K562 (cell line): ENCODE results near the gene CTU1. TPM values are rescaled to one million over a fixed set of nuclear protein-coding genes. Genes with fewer than 3 reads are reported as not detected.

Experiments
- ATAC-seq: fragments of 200-7000 bp; cut with Tn5 transposase; 3 replicates; pipeline ENCODE4 v1.9.1; 2020; ENCODE audit warnings: moderate library complexity
- BruUV-seq: library from RNA; stranded (reverse); fragments of 400-500 nt; replicated peaks from 2 replicates; lab custom pipeline; 2021; lab: Mats Ljungman, UMichigan
- CTCF ChIA-PET: fragments of 300-600 bp; formaldehyde crosslinking; extraction: SDS; loops from one replicate; lab custom pipeline; 2021; ENCODE audit warnings: low intra/inter-chr PET ratio; lab: Yijun Ruan, JAX
- POLR2A ChIA-PET: fragments of 300-600, 350-650 bp; sonication (Branson Sonifier 250); formaldehyde crosslinking; extraction: SDS; loops from one replicate; lab custom pipeline; 2021; ENCODE audit warnings: antibody characterized with exemption, inconsistent platforms; lab: Yijun Ruan, JAX
- DNase-seq, 4 experiments: peaks; one replicate each; pipeline versions ENCODE4 v3.0.0 to v3.0.0-alpha.2; 2011 to 2018; ENCODE audit warnings: low spot score in 3 of 4, mixed read lengths in 3 of 4; ENCODE audit errors: extremely low read depth in 1 of 4
- FAIRE-seq: peaks from 2 replicates; lab custom pipeline; 2011; peaks lifted over from hg19 to GRCh38; lab: Jason Lieb, UNC
- H2AFZ ChIP-seq: 2 replicates; pipeline ENCODE4 v1.6.0; 2011; ENCODE audit warnings: low read depth, low read length, control low read depth, inconsistent platforms
- H3K27ac ChIP-seq: fragments of 200-600 bp; 3 replicates; pipeline ENCODE4 v1.8.0; 2011; ENCODE audit warnings: low read depth, mild to moderate bottlenecking, control low read depth, inconsistent platforms, low read length, moderate library complexity, mixed read lengths; ENCODE audit errors: extremely low read depth
- H3K27me3 ChIP-seq, 2 experiments: fragments of 300-600 bp in 1 of 2; 2 replicates in 1 of 2; 3 replicates in 1 of 2; pipeline versions ENCODE4 v1.6.0 to v1.8.0; 2011; ENCODE audit warnings: inconsistent platforms in 2 of 2, low read length in 2 of 2, mild to moderate bottlenecking in 1 of 2, mixed read lengths in 1 of 2, moderate library complexity in 1 of 2; ENCODE audit not compliant: control insufficient read depth in 2 of 2, insufficient read depth in 2 of 2
- H3K36me3 ChIP-seq: fragments of 300-600 bp; 3 replicates; pipeline ENCODE4 v1.8.0; 2011; ENCODE audit warnings: mild to moderate bottlenecking, low read length, inconsistent platforms; ENCODE audit not compliant: control insufficient read depth, insufficient read depth
- H3K4me1 ChIP-seq, 2 experiments: fragments of 200-600 bp in 1 of 2; replicated peaks in 1 of 2; 2 replicates in 1 of 2; 3 replicates in 1 of 2; pipeline versions ENCODE4 v1.5.1 to v1.8.0; 2011; ENCODE audit warnings: inconsistent platforms in 2 of 2, low read length in 2 of 2, mild to moderate bottlenecking in 1 of 2, mixed read lengths in 1 of 2, moderate library complexity in 1 of 2; ENCODE audit not compliant: control insufficient read depth in 2 of 2, insufficient read depth in 2 of 2
- H3K4me2 ChIP-seq: 2 replicates; pipeline ENCODE4 v1.6.1; 2011; ENCODE audit warnings: low read length, control low read depth, inconsistent platforms, mixed read lengths; ENCODE audit not compliant: insufficient read depth
- H3K4me3 ChIP-seq: fragments of 200-600 bp; sonication (generic), shearing (Covaris generic); 2 replicates; pipeline ENCODE4 v1.5.1; 2016; ENCODE audit warnings: control low read depth, inconsistent platforms
- H3K79me2 ChIP-seq: fragments of 200-600 bp; 3 replicates; pipeline ENCODE4 v1.8.0; 2011; ENCODE audit warnings: low read length, inconsistent platforms; ENCODE audit not compliant: control insufficient read depth, insufficient read depth
- H3K9ac ChIP-seq, 2 experiments: 2 replicates each; pipeline versions ENCODE4 v1.6.0 to v1.6.1; 2011; ENCODE audit warnings: low read depth in 2 of 2, low read length in 2 of 2, control low read depth in 1 of 2, inconsistent platforms in 1 of 2, mild to moderate bottlenecking in 1 of 2, mixed read lengths in 1 of 2; ENCODE audit not compliant: insufficient read depth in 1 of 2
- H3K9me1 ChIP-seq: one replicate; pipeline ENCODE4 v1.6.0; 2011; ENCODE audit warnings: inconsistent platforms, mild to moderate bottlenecking, low read length, moderate library complexity; ENCODE audit not compliant: control insufficient read depth, insufficient read depth
- H3K9me3 ChIP-seq: replicated peaks from 2 replicates; pipeline ENCODE4 v1.5.1; 2011; ENCODE audit warnings: low read depth, low read length, inconsistent platforms; ENCODE audit not compliant: control insufficient read depth, insufficient read depth
- H4K20me1 ChIP-seq: replicated peaks from 2 replicates; pipeline ENCODE4 v1.6.1; 2011; ENCODE audit warnings: low read length, inconsistent platforms, mixed read lengths; ENCODE audit not compliant: control insufficient read depth, insufficient read depth
- CSDE1 ChIP-seq, 2 experiments: fragments of 450-650 bp; IDR thresholded peaks; 2 replicates each; pipeline ENCODE4 v1.6.1; 2016; ENCODE audit warnings: mild to moderate bottlenecking in 1 of 2
- EHMT2 ChIP-seq: fragments of 450-650 bp; IDR thresholded peaks from 2 replicates; pipeline ENCODE4 v1.6.1; 2018; ENCODE audit warnings: antibody characterized with exemption
- ELF4 ChIP-seq: fragments of 450-650 bp; formaldehyde crosslinking; IDR thresholded peaks from 2 replicates; pipeline ENCODE4 v1.4.0; 2022; ENCODE audit warnings: missing genetic modification characterization
- HDAC1 ChIP-seq, 2 experiments: fragments of 450-650 bp; IDR thresholded peaks; 2 replicates each; pipeline ENCODE4 v1.6.1; 2016 to 2017; ENCODE audit warnings: inconsistent platforms in 1 of 2, mild to moderate bottlenecking in 1 of 2, moderate library complexity in 1 of 2
- HIVEP1 ChIP-seq: fragments of 250-450 bp; sonication (Bioruptor Pico); IDR thresholded peaks from 2 replicates; pipeline ENCODE4 v1.4.0; 2020; ENCODE audit warnings: mild to moderate bottlenecking
- KDM1A ChIP-seq, 2 experiments: fragments of 450-650 bp; IDR thresholded peaks; 2 replicates each; pipeline ENCODE4 v1.6.1; 2016; ENCODE audit warnings: mild to moderate bottlenecking in 2 of 2
- SAFB2 ChIP-seq: fragments of 200-400 bp; formaldehyde crosslinking; IDR thresholded peaks from 2 replicates; pipeline ENCODE4 v1.6.1; 2018; ENCODE audit warnings: borderline replicate concordance, low read length, low read depth, moderate library complexity; ENCODE audit not compliant: severe bottlenecking
- SRSF1 ChIP-seq: fragments of 200-400 bp; formaldehyde crosslinking; IDR thresholded peaks from 2 replicates; pipeline ENCODE4 v1.6.1; 2017; ENCODE audit warnings: mild to moderate bottlenecking, low read depth, low read length, moderate library complexity
- SRSF9 ChIP-seq: fragments of 200-400 bp; formaldehyde crosslinking; IDR thresholded peaks from 2 replicates; pipeline ENCODE4 v1.6.1; 2017; ENCODE audit warnings: low read depth, low read length, borderline replicate concordance
- ZNF282 ChIP-seq: sonication (generic); formaldehyde crosslinking; IDR thresholded peaks from 2 replicates; pipeline ENCODE4 v1.8.1; 2023; ENCODE audit warnings: missing genetic modification reagents
- ZNF707 ChIP-seq: fragments of 250-450 bp; sonication (Bioruptor Pico); conservative IDR thresholded peaks from 2 replicates; pipeline ENCODE4 v1.8.0; 2022; ENCODE audit warnings: inconsistent platforms, mild to moderate bottlenecking, moderate library complexity
- ZNF785 ChIP-seq: fragments of 250-450 bp; sonication (Bioruptor Pico); IDR thresholded peaks from 2 replicates; pipeline ENCODE4 v1.4.0; 2020; ENCODE audit warnings: mild to moderate bottlenecking
- WGBS: fragments of 100-300 bp; shearing (Covaris generic); methylation state at CpG from one replicate; pipeline ENCODE4 v1.1.6; 2016; ENCODE audit warnings: low coverage, mixed read lengths; ENCODE audit not compliant: insufficient coverage; ENCODE audit errors: missing lambda C conversion rate; 5-methylcytosine and 5-hydroxymethylcytosine counted together
- in situ Hi-C: fragments of 300-500 bp; cut with MboI; formaldehyde crosslinking; loops from 4 replicates; pipeline ENCODE4 v1.15.0; 2018; ENCODE audit warnings: inconsistent platforms, mixed read lengths
- intact Hi-C: fragments of 100-400 bp; cut with micrococcal nuclease; formaldehyde crosslinking; loops from 2 replicates; pipeline ENCODE4 v1.14.2; 2022
- polyA plus RNA-seq, 8 experiments: library from polyadenylated mRNA; depleted of rRNA in 4 of 8; stranded (reverse) in 5 of 8; unstranded in 3 of 8; fragments of >200 nt; fragmentation: Nextera tagmentation in 2 of 8; fragmentation: Illumina TruSeq in 1 of 8; extraction: Ambion mirVana in 2 of 8; extraction: Trizol in 1 of 8; gene quantifications; 2 replicates each; pipeline versions ENCODE4 v1.2.1 to v1.2.3, GENCODE V29; 2011 to 2014; ENCODE audit warnings: inconsistent platforms in 1 of 8, missing spikeins in 1 of 8
- total RNA-seq, 7 experiments: library from RNA; depleted of rRNA in 6 of 7; stranded (reverse); fragments of >200 nt in 6 of 7; fragmentation: Illumina TruSeq in 2 of 7; extraction: Trizol in 2 of 7; gene quantifications; 2 replicates each; pipeline versions ENCODE4 v1.2.1 to v1.2.3, GENCODE V29; 2011 to 2021; ENCODE audit warnings: low replicate concordance in 1 of 7
- TF ChIP-seq, protein P1 (sequence below): fragments of 450-650 bp; IDR thresholded peaks from 2 replicates; pipeline ENCODE4 v1.6.1; 2016; ENCODE audit warnings: low read depth

CTU1 gene
- total and polyA plus RNA-seq, 9 of the 15 experiments (the other 6 are each of a cell fraction or from before 2014, with no cell fraction given) = 0.03 to 18.4 (median 2.3) TPM; not detected in 1

GRCh38 chr19:51060973-51061372, 47.2 kb downstream of the CTU1 start:
- no TSS peak for BruUV-seq

GRCh38 chr19:51060336-51060735, 47.9 kb downstream of the CTU1 start:
- Histone ChIP-seq H3K4me1 (peaks cover 7 to 10% of the 10 kb centered on the region in 2 experiments), H3K27ac (no peak overlapping the region), H3K4me3 (no peak overlapping the region), H4K20me1 (no peaks in the 10 kb centered on the region), H3K36me3 (no peaks in the 10 kb centered on the region), H3K4me2 (no peak overlapping the region), H3K9me3 (no peaks in the 10 kb centered on the region), H3K9ac (no peak overlapping the region), H3K27me3 (no peaks in the 10 kb centered on the region), H2AFZ (no peak overlapping the region), H3K79me2 (no peaks in the 10 kb centered on the region), H3K9me1 (no peaks in the 10 kb centered on the region)
- POLR2A ChIA-PET = no interaction called here
- DNase-seq (no peak), FAIRE-seq (no peak), ATAC-seq (no peak)
- WGBS = 3% methylated on average over 4 of the region's 4 CpGs
- BruUV-seq = no TSS peak
- CTCF ChIA-PET = no interaction called here
- in situ Hi-C loops = no loop called here
- intact Hi-C loops = no loop called here
- TF ChIP-seq SAFB2 = no peak
- TF ChIP-seq, protein P1, sequence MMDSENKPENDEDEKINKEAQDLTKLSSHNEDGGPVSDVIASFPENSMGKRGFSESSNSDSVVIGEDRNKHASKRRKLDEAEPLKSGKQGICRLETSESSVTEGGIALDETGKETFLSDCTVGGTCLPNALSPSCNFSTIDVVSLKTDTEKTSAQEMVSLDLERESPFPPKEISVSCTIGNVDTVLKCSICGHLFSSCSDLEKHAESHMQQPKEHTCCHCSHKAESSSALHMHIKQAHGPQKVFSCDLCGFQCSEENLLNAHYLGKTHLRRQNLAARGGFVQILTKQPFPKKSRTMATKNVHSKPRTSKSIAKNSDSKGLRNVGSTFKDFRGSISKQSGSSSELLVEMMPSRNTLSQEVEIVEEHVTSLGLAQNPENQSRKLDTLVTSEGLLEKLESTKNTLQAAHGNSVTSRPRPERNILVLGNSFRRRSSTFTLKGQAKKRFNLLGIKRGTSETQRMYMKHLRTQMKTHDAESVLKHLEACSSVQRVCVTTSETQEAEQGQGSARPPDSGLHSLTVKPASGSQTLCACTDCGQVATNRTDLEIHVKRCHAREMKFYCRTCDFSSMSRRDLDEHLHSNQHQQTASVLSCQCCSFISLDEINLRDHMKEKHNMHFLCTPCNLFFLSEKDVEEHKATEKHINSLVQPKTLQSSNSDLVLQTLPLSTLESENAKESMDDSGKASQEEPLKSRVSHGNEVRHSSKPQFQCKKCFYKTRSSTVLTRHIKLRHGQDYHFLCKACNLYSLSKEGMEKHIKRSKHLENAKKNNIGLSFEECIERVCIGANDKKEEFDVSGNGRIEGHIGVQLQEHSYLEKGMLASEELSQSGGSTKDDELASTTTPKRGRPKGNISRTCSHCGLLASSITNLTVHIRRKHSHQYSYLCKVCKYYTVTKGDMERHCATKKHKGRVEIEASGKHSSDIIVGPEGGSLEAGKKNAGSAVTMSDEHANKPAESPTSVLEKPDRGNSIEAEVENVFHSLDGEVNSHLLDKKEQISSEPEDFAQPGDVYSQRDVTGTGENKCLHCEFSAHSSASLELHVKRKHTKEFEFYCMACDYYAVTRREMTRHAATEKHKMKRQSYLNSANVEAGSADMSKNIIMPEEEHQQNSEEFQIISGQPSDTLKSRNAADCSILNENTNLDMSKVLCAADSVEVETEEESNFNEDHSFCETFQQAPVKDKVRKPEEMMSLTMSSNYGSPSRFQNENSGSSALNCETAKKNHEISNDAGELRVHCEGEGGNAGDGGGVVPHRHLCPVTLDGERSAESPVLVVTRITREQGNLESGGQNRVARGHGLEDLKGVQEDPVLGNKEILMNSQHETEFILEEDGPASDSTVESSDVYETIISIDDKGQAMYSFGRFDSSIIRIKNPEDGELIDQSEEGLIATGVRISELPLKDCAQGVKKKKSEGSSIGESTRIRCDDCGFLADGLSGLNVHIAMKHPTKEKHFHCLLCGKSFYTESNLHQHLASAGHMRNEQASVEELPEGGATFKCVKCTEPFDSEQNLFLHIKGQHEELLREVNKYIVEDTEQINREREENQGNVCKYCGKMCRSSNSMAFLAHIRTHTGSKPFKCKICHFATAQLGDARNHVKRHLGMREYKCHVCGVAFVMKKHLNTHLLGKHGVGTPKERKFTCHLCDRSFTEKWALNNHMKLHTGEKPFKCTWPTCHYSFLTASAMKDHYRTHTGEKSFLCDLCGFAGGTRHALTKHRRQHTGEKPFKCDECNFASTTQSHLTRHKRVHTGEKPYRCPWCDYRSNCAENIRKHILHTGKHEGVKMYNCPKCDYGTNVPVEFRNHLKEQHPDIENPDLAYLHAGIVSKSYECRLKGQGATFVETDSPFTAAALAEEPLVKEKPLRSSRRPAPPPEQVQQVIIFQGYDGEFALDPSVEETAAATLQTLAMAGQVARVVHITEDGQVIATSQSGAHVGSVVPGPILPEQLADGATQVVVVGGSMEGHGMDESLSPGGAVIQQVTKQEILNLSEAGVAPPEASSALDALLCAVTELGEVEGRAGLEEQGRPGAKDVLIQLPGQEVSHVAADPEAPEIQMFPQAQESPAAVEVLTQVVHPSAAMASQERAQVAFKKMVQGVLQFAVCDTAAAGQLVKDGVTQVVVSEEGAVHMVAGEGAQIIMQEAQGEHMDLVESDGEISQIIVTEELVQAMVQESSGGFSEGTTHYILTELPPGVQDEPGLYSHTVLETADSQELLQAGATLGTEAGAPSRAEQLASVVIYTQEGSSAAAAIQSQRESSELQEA = no peak
- no peak for TF ChIP-seq ZNF282 (CRISPR knock-in tag)
- no peak for TF ChIP-seq HIVEP1 (CRISPR knock-in tag)

More at GRCh38 chr19:51060973-51061372, 47.2 kb downstream of the CTU1 start:
- Histone ChIP-seq H2AFZ (no peak overlapping the region), H3K9ac (no peak overlapping the region), H3K4me2 (no peak overlapping the region), H3K27me3 (no peaks in the 10 kb centered on the region), H4K20me1 (no peaks in the 10 kb centered on the region), H3K4me1 (peaks cover 13 to 15% of the 10 kb centered on the region in 2 experiments), H3K9me3 (no peaks in the 10 kb centered on the region), H3K9me1 (no peaks in the 10 kb centered on the region), H3K4me3 (no peak overlapping the region), H3K27ac (no peak overlapping the region), H3K79me2 (no peaks in the 10 kb centered on the region), H3K36me3 (no peaks in the 10 kb centered on the region)
- no peak for ATAC-seq
- 0% methylated on average over 1 of the region's 1 CpG for WGBS
- intact Hi-C loops = no loop called here
- in situ Hi-C loops = no loop called here
- DNase-seq = no peak
- ChIA-PET CTCF (no interaction called here), POLR2A (interaction anchor here (0.9 kb wide), 1 partner anchor 16 kb away, joined by 4 read pairs; no protein-coding TSS in a partner anchor)
- no peak for FAIRE-seq
- TF ChIP-seq CSDE1 (IDR thresholded peaks at IDR 0.05) (no peak), HDAC1 (IDR thresholded peaks at IDR 0.05) (0 out of 4 replicates have a peak, but pooled peaks of 1 of the 2 experiments have one; percentile 13), SAFB2 (no peak), SRSF9 (no peak), ZNF707 (CRISPR knock-in tag) (no peak), EHMT2 (peak; percentile 66; the same call in 1 of the 2 replicates), ELF4 (CRISPR knock-in tag) (peak; percentile 74; the same call in 1 of the 2 replicates), KDM1A (IDR thresholded peaks at IDR 0.05) (0 out of 4 replicates have a peak, but pooled peaks of 1 of the 2 experiments have one; percentile 21), SRSF1 (no peak), ZNF785 (CRISPR knock-in tag) (no peak)
